AG09319 (cell line): Measurements from ENCODE around the gene TDRD3.

Experiments used
- DNase-seq: peaks from one replicate; pipeline ENCODE4 v3.0.0-alpha.2; 2010; ENCODE audit warnings: low read depth; ENCODE audit errors: extremely low read depth
- TF ChIP-seq, protein P1 (sequence below): IDR thresholded peaks from 2 replicates; pipeline ENCODE4 v1.5.1; 2011; ENCODE audit warnings: low read depth, mild to moderate bottlenecking, inconsistent platforms, low read length, moderate library complexity

TDRD3 gene

GRCh38 chr13:60492187-60492586 lies 95.2 kb downstream of the TDRD3 start:
- TF ChIP-seq, protein P1, sequence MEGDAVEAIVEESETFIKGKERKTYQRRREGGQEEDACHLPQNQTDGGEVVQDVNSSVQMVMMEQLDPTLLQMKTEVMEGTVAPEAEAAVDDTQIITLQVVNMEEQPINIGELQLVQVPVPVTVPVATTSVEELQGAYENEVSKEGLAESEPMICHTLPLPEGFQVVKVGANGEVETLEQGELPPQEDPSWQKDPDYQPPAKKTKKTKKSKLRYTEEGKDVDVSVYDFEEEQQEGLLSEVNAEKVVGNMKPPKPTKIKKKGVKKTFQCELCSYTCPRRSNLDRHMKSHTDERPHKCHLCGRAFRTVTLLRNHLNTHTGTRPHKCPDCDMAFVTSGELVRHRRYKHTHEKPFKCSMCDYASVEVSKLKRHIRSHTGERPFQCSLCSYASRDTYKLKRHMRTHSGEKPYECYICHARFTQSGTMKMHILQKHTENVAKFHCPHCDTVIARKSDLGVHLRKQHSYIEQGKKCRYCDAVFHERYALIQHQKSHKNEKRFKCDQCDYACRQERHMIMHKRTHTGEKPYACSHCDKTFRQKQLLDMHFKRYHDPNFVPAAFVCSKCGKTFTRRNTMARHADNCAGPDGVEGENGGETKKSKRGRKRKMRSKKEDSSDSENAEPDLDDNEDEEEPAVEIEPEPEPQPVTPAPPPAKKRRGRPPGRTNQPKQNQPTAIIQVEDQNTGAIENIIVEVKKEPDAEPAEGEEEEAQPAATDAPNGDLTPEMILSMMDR = no peak
- no peak for DNase-seq

- TF ChIP-seq, protein P1 = no peak
- no peak for DNase-seq
Observed at GRCh38 chr13:60494296-60494695, 97.3 kb downstream of the TDRD3 start.

DNA sequence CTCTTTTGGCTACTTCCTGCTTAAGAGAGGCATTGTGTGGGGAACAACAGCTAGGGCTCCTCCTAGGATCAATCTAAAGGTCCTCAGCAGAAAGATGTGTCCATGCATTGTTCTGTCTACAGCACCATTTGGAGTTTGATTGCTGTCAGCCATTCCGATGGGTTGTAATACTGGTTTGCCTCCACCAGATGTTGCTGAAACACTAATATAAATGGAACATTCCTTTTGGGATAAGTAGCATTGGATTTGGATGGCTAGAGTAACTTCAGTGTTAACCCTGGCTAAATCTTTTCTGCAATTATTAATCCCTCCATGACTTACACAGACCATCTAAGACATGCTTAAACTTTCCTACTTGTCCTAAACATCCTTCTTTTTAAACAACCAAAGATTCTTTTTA lies 104.2 kb downstream of the TDRD3 start:
- DNase-seq = no peak
- TF ChIP-seq, protein P1 = no peak

- TF ChIP-seq, protein P1 = no peak
- DNase-seq = no peak
Observed at GRCh38 chr13:60509601-60510386, 112.8 kb downstream of the TDRD3 start.

GRCh38 chr13:60511637-60512036 lies 114.6 kb downstream of the TDRD3 start:
- TF ChIP-seq, protein P1 = no peak
- no peak for DNase-seq

- TF ChIP-seq, protein P1 = no peak
- DNase-seq = no peak
Observed at GRCh38 chr13:60514891-60515290, 117.9 kb downstream of the TDRD3 start.

DNA sequence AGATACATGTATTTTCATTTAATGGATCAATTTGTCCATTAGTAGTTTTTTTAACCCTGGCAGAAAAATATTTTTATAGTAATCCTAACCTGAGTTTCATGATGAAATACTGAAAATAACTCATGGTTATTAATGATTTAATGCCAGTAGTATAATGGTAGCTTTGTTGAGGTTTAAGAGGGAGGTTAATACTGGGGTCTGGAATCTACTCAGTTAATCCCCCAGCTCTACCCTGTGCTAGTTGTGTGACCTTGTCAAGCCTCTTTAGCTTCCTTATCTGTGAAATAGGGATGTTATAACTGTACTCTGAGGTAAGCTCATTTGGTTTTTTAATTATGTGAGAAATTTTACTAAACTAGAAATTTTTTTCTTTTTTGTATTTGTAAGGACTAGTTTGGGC lies 122.5 kb downstream of the TDRD3 start:
- no peak for DNase-seq
- TF ChIP-seq, protein P1 = no peak
